Colonic mucosa (tissue), 4 donors: ENCODE data around the gene CLIP4. TPM values are rescaled to one million over a fixed set of nuclear protein-coding genes. Genes with fewer than 3 reads are reported as not detected.

ENCODE experiments used
- DNase-seq: peaks from one replicate; pipeline ENCODE4 v3.0.0-alpha.2; 2020
- H3K27ac ChIP-seq: fragments of 200-600 bp; one replicate; pipeline ENCODE4 v1.8.0; 2021
- H3K27me3 ChIP-seq: fragments of 200-600 bp; one replicate; pipeline ENCODE4 v1.8.0; 2021
- H3K36me3 ChIP-seq: fragments of 200-600 bp; one replicate; pipeline ENCODE4 v1.8.0; 2021
- H3K4me1 ChIP-seq: fragments of 200-600 bp; one replicate; pipeline ENCODE4 v1.8.0; 2021; ENCODE audit warnings: mild to moderate bottlenecking
- H3K4me3 ChIP-seq: fragments of 200-600 bp; one replicate; pipeline ENCODE4 v1.8.0; 2021
- H3K9ac ChIP-seq, 2 donors: one replicate each; pipeline ENCODE4 v1.7.0; 2013; ENCODE audit warnings: control low read depth in 2 of 2, low read depth in 2 of 2, low read length in 2 of 2
- H3K9me3 ChIP-seq: fragments of 200-600 bp; one replicate; pipeline ENCODE4 v1.8.0; 2021
- intact Hi-C: fragments of 100-400 bp; cut with DNase I; formaldehyde crosslinking; loops from one replicate; pipeline ENCODE4 v1.14.1; 2022
- total RNA-seq, 2 donors: library from RNA; stranded (reverse); fragmentation: NEBNext Ultra II Directional in 1 of 2; extraction: Animal tissue kit (Norgen Biotek cat#: 25700) in 1 of 2; gene quantifications; one replicate each; pipeline ENCODE4 v1.2.1, GENCODE V29; 2021
- TF ChIP-seq, protein P1 (sequence below): fragments of 200-600 bp; IDR thresholded peaks from one replicate; pipeline ENCODE4 v1.8.0; 2022; ENCODE audit warnings: antibody characterized with exemption, mild to moderate bottlenecking
- donor health status: healthy.
- donor health status: DM: no; HTN: no; CAD: no.
- donor health status: DM: no; HTN: no; CAD: no.

Gene CLIP4
- total RNA-seq, 2 donors from 2014 or later, result 2.1 to 7.7 TPM

DNA sequence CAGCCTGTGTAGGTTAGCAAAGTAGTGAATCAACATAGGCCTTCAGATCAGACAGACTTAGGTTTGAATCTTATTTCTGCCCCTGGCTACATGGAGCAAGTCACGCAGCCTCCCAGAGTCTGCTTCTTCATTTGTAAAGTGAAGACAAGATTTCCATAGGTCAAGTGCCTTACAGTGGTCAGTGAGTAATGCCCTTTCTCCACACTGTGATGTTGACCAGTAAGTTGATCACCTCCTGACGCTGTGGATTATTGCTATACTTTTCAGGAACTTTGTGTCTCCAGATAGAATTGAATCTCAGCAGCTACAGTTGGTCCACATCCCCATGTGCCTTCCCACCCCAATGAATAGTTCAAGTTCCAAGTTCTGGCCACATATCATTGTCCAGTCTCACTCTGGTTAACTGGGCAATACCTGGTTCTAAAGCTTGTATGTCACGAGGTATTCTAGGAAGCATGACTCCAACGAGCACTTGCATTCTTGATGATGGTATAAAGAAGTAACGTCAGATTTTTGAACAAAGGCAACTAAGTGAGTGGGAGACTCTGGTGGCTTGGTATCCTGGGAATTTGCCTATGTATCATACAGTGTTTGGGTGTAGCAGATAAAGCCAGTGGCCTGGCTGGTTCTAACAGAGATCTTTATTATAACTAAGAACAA, 2.1 kb upstream of the CLIP4 start:
- H3K27me3 ChIP-seq, result no peaks in the 10 kb centered on the region
- H3K4me1 ChIP-seq, result no peaks in the 10 kb centered on the region
- TF ChIP-seq, protein P1, sequence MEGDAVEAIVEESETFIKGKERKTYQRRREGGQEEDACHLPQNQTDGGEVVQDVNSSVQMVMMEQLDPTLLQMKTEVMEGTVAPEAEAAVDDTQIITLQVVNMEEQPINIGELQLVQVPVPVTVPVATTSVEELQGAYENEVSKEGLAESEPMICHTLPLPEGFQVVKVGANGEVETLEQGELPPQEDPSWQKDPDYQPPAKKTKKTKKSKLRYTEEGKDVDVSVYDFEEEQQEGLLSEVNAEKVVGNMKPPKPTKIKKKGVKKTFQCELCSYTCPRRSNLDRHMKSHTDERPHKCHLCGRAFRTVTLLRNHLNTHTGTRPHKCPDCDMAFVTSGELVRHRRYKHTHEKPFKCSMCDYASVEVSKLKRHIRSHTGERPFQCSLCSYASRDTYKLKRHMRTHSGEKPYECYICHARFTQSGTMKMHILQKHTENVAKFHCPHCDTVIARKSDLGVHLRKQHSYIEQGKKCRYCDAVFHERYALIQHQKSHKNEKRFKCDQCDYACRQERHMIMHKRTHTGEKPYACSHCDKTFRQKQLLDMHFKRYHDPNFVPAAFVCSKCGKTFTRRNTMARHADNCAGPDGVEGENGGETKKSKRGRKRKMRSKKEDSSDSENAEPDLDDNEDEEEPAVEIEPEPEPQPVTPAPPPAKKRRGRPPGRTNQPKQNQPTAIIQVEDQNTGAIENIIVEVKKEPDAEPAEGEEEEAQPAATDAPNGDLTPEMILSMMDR, result no peak
- no peaks in the 10 kb centered on the region for H3K9me3 ChIP-seq
- intact Hi-C loops, result no loop called here
- H3K9ac ChIP-seq, result no peak overlapping the region
- DNase-seq, result no peak
- no peak overlapping the region for H3K4me3 ChIP-seq
- no peak overlapping the region for H3K27ac ChIP-seq
- no peaks in the 10 kb centered on the region for H3K36me3 ChIP-seq

DNA sequence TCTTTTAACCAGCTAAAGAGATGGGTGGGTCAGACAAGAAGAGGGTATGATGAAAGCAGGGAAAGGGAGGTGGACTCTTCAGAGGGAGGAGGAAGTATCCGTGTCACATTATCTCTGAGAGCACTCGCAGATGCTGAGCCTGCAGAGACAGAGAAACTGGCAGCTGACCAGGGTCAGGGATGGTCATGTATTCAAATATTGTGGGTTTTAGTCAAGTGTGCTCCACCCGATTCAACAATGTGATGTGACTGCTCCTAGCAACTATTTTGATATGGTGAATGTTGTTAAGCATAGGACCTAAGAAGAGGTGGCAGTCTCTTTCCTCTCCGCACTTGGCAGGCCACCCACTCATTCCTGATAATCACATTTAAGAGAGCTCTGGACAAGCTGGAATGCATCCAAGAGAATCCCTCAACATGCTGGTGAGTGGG, 1.3 kb upstream of the CLIP4 start:
- H3K9ac ChIP-seq, result no peak overlapping the region
- intact Hi-C loops, result no loop called here
- TF ChIP-seq, protein P1, result no peak
- no peaks in the 10 kb centered on the region for H3K27me3 ChIP-seq
- no peaks in the 10 kb centered on the region for H3K36me3 ChIP-seq
- H3K9me3 ChIP-seq, result no peaks in the 10 kb centered on the region
- H3K4me3 ChIP-seq, result no peak overlapping the region
- DNase-seq, result peak; percentile 57
- no peaks in the 10 kb centered on the region for H3K4me1 ChIP-seq
- H3K27ac ChIP-seq, result no peak overlapping the region

DNA sequence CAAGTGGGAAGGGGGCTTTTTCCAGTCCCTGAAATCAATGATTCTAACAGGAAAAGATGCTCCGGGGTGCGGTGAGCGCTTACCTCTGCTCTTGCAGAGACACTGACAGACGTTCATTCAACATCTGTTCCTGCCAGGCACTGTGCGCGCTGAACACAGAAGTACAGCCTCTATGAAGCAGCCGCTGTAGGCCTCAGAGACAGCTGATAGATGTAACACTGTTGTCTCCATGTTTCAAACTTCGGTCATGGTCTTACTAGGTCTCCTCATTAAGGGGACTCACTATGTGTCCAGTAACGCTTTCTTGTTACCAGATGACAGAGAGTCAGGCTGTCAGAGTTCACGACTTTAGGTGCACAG, 649 bp upstream of the CLIP4 start:
- no peaks in the 10 kb centered on the region for H3K4me1 ChIP-seq
- intact Hi-C loops, result no loop called here
- no peak for DNase-seq

DNA sequence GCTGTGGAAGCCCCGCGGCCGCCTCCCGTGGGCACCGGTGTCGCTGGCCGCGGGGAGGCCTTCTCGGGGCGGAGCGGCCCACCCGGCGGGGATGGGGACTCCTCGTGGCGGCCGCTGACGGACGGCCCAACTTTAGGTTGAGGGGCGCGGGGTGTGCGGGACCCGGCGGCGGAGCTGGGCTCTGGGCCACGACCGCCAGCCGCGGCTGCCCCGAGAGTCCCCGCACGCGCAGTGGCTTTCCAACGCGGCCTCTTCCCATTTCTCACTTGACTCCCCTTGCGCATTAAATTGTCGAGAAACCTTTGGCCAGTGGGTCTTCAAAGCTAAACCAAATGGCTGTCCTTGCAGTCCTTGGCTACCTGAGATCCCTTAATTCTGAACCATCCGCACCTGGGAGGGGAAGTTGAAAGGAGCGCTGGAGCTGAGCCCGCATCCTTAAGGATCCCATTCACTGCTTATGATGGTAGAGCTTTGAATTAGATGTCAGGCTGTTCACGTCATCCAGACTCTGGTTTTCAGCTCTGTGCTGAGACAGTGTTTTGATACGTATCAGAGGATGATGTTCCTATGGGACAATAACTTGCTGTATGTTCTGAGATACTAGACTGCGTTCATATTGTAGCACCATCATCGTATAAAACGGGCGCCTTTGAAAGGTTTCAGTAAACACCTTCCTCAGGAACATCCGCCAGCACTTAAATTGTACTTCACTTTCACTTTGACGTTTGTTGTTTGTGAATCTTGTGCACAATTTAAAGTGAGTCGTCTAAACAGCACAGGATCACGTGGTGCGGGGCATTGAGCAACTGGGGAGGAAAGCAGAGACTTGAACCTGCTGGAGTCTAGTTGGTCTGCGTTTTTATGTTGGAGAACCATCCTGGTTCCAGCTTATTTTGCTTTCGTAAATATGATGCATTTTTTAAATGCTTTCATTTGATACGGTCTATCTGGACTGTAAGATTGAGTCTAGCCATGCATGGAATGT, 874 bp downstream of the CLIP4 start:
- DNase-seq, result peak; percentile 59
- H3K27ac ChIP-seq, result peak overlapping the region; percentile 80
- H3K36me3 ChIP-seq, result no peaks in the 10 kb centered on the region
- H3K9ac ChIP-seq, result peak overlapping the region; percentile 73 to 78
- intact Hi-C loops, result no loop called here
- H3K4me1 ChIP-seq, result no peaks in the 10 kb centered on the region
- TF ChIP-seq, protein P1, result no peak
- H3K4me3 ChIP-seq, result peak overlapping the region; percentile 55
- no peaks in the 10 kb centered on the region for H3K9me3 ChIP-seq
- no peaks in the 10 kb centered on the region for H3K27me3 ChIP-seq

More for the DNA sequence above, 649 bp upstream of the CLIP4 start:
- TF ChIP-seq, protein P1, result no peak
- Histone ChIP-seq H3K27ac (peak overlapping the region; percentile 45), H3K36me3 (no peaks in the 10 kb centered on the region), H3K4me3 (peak overlapping the region; percentile 26), H3K27me3 (no peaks in the 10 kb centered on the region), H3K9ac (peak overlapping the region in 1 of 2 donors; percentile 73), H3K9me3 (no peaks in the 10 kb centered on the region)

DNA sequence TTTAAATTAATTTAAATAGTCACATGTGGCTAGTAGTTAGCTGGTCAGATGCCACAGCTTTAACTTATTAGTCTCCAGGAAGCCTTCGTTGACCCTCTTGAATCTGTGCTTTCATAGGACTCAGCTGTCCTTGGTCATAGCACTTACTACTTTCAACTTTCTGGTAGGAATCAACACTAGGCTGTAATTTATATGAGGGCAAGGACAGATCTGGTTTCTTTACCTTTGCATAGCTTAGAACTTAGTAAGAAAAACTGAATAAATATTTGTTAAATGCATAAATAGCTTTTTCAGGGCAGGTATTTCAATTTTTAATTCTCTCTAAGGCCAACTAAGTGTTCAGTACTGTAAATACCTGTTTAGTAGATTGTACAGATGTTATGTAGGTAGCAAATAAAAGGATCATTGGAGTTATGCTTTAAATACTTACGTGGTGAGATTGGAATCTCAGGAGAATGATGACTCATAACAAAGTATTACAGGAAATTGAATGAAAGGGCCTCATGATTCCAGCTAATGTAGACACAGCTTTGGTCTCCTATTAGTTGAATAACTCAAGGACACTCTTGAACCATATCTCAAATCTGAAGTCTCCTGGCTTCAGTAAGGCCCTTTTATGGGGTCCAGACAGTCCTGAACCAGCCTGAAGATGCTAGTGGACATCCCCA, 2.6 kb downstream of the CLIP4 start:
- Histone ChIP-seq H3K4me1 (no peaks in the 10 kb centered on the region), H3K4me3 (no peak overlapping the region), H3K27ac (no peak overlapping the region), H3K9me3 (no peaks in the 10 kb centered on the region), H3K36me3 (no peaks in the 10 kb centered on the region), H3K9ac (no peak overlapping the region), H3K27me3 (no peaks in the 10 kb centered on the region)
- intact Hi-C loops, result no loop called here
- DNase-seq, result no peak
- TF ChIP-seq, protein P1, result no peak
